Measurements from ENCODE around the gene RPSA. TPM values are rescaled to one million over a fixed set of nuclear protein-coding genes. Genes with fewer than 3 reads are reported as not detected.
"Not testable (repeated sequence)": the region's sequence is repeated elsewhere in the genome, so short reads cannot be mapped to it uniquely, and the experiment has no call there.

Gene RPSA
- total and polyA plus RNA-seq, 2 donors from 2014 or later: 806 to 1,249 TPM

DNA sequence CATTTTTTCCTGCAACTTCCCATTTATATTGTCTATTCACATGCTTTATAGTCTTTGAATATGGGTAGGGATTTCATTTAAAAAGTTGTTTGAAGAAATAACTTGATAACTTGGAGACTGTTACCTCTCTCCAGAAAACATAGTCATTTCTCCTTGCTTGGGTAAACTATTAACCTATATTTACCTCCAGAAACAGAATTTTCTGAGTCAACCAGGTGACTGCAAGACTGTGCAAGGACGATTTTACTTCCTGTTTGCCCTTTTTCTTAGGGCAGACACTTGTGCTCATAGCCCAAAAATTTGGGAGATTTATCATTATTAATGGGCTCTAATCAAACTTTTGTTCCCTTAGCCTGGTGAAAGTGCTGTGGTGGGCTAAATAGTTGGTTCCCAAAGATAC, 46.6 kb downstream of the RPSA start:
- Histone ChIP-seq H3K9me3 (ENCODE audit: control insufficient read depth in 2 of 3, insufficient read depth in 1 of 3, low read length in 3 of 3) (no peaks in the 10 kb centered on the region), H3K9ac (ENCODE audit: low read length in 3 of 3) (no peak overlapping the region), H3K27me3 (ENCODE audit: control insufficient read depth, insufficient read depth, low read length) (no peaks in the 10 kb centered on the region), H3K36me3 (ENCODE audit: control insufficient read depth in 2 of 3, insufficient read depth in 3 of 3, low read length in 3 of 3) (no peaks in the 10 kb centered on the region), H3K4me3 (ENCODE audit: low read length in 3 of 3) (no peak overlapping the region), H3K27ac (ENCODE audit: low read depth in 2 of 2, low read length in 2 of 2) (no peak overlapping the region), H3K4me1 (ENCODE audit: control insufficient read depth in 2 of 3, insufficient read depth in 2 of 3, low read depth in 1 of 3, low read length in 3 of 3) (no peaks in the 10 kb centered on the region)
- FAIRE-seq (no peak), DNase-seq (no peak)
- TF ChIP-seq CTCF (IDR thresholded peaks at IDR 0.05; ENCODE audit: borderline replicate concordance, extremely low read depth, insufficient read depth): no peak
- intact Hi-C loops (cut with DNase I): no loop called here

- intact Hi-C loops (cut with DNase I); H3K4me3 ChIP-seq (ENCODE audit: low read length in 3 of 3); H3K27me3 ChIP-seq (ENCODE audit: control insufficient read depth, insufficient read depth, low read length); H3K27ac ChIP-seq (ENCODE audit: low read depth in 2 of 2, low read length in 2 of 2); DNase-seq; H3K36me3 ChIP-seq (ENCODE audit: control insufficient read depth in 2 of 3, insufficient read depth in 3 of 3, low read length in 3 of 3); H3K9me3 ChIP-seq (ENCODE audit: control insufficient read depth in 2 of 3, insufficient read depth in 1 of 3, low read length in 3 of 3); H3K4me1 ChIP-seq (ENCODE audit: control insufficient read depth in 2 of 3, insufficient read depth in 2 of 3, low read depth in 1 of 3, low read length in 3 of 3); FAIRE-seq; H3K9ac ChIP-seq (ENCODE audit: low read length in 3 of 3): not testable (repeated sequence)
Measured at GRCh38 chr3:39453872-39454271, 47.4 kb downstream of the RPSA start.

DNA sequence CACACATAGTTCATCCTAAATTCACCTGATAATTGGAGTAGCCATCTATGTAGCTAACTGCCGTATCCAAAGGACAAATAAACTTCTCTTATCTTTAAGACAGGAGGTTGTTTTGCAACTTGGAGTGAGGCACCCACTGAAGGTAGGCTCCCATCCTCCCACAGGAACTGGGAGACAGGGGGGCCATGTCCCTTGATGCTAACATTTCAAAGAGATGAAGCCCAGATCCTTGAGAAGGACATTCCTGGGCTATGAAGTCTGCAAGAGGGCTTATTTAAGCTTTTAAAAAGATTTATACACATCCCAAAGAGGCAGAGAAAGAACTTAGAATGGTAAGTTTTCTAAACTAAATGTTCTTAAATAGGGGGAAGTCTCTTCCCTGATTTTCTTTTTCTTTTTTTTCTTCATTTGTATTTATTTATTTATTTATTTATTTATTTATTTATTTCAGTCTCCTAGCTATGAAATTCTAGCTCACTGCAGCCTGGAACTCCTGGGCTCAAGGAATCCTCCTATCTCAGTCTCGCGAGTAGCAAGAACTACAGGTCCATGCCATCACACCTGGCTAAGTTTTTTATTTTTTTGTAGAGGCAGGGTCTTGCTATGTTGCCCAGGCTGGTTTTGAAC, 48.2 kb downstream of the RPSA start:
- Histone ChIP-seq H3K27ac (ENCODE audit: low read depth in 2 of 2, low read length in 2 of 2) (no peak overlapping the region), H3K9me3 (ENCODE audit: control insufficient read depth in 2 of 3, insufficient read depth in 1 of 3, low read length in 3 of 3) (no peaks in the 10 kb centered on the region), H3K27me3 (ENCODE audit: control insufficient read depth, insufficient read depth, low read length) (no peaks in the 10 kb centered on the region), H3K4me1 (ENCODE audit: control insufficient read depth in 2 of 3, insufficient read depth in 2 of 3, low read depth in 1 of 3, low read length in 3 of 3) (no peaks in the 10 kb centered on the region), H3K4me3 (ENCODE audit: low read length in 3 of 3) (no peak overlapping the region), H3K36me3 (ENCODE audit: control insufficient read depth in 2 of 3, insufficient read depth in 3 of 3, low read length in 3 of 3) (no peaks in the 10 kb centered on the region), H3K9ac (ENCODE audit: low read length in 3 of 3) (no peak overlapping the region)
- DNase-seq: no peak
- intact Hi-C loops (cut with DNase I): no loop called here
- TF ChIP-seq CTCF (IDR thresholded peaks at IDR 0.05; ENCODE audit: borderline replicate concordance, extremely low read depth, insufficient read depth): no peak
- FAIRE-seq: no peak

DNA sequence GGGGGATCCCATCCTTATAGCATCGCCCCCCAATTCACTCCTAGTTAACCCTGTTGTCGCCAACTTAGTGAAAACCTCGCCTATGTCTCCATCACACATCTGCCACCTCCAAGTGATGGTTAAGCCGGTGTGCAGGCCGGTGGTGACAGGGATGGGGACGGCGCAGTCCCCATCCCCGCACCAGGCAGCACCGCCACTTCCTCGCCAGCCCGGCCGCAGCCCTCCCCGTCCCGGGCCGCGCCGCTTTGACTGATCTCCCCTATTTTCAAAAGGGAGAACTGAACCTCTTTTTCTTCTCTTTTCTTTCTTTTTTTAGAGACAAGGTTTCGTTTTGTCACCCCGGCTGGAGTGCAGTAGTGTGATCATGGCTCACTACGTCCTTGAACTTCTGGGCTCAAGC, 49.6 kb downstream of the RPSA start:
- no peaks in the 10 kb centered on the region for H3K27me3 ChIP-seq (ENCODE audit: control insufficient read depth, insufficient read depth, low read length)
- no peak overlapping the region for H3K27ac ChIP-seq (ENCODE audit: low read depth in 2 of 2, low read length in 2 of 2)
- no peak for TF ChIP-seq CTCF (IDR thresholded peaks at IDR 0.05; ENCODE audit: borderline replicate concordance, extremely low read depth, insufficient read depth)
- intact Hi-C loops (cut with DNase I): no loop called here
- DNase-seq (no peak), FAIRE-seq (no peak)
- H3K4me1 ChIP-seq (ENCODE audit: control insufficient read depth in 2 of 3, insufficient read depth in 2 of 3, low read depth in 1 of 3, low read length in 3 of 3): no peaks in the 10 kb centered on the region
- no peak overlapping the region for H3K9ac ChIP-seq (ENCODE audit: low read length in 3 of 3)
- H3K9me3 ChIP-seq (ENCODE audit: control insufficient read depth in 2 of 3, insufficient read depth in 1 of 3, low read length in 3 of 3): no peaks in the 10 kb centered on the region
- H3K36me3 ChIP-seq (ENCODE audit: control insufficient read depth in 2 of 3, insufficient read depth in 3 of 3, low read length in 3 of 3): no peaks in the 10 kb centered on the region
- H3K4me3 ChIP-seq (ENCODE audit: low read length in 3 of 3): no peak overlapping the region

Measured in kidney (tissue), 14 donors.